HCT116 (cell line): ENCODE measurements around the gene RAC2. TPM values are rescaled to one million over a fixed set of nuclear protein-coding genes. Genes with fewer than 3 reads are reported as not detected.

ENCODE experiments used
- ATAC-seq: fragments of 200-7000 bp; cut with Tn5 transposase; 2 replicates; pipeline ENCODE4 v1.9.1; 2020; ENCODE audit warnings: mild to moderate bottlenecking, moderate library complexity
- BruUV-seq: library from RNA; stranded (reverse); fragments of 400-500 nt; replicated peaks from 2 replicates; lab custom pipeline; 2021; lab: Mats Ljungman, UMichigan
- CTCF ChIA-PET: fragments of 300-600 bp; sonication (Branson Sonifier 250); formaldehyde crosslinking; loops from one replicate; lab custom pipeline; 2021; ENCODE audit warnings: antibody characterized with exemption; lab: Charles Lee
- POLR2A ChIA-PET: fragments of 300-600, 350-600 bp; sonication (Branson Sonifier 250); formaldehyde crosslinking; loops from one replicate; lab custom pipeline; 2021; ENCODE audit warnings: antibody characterized with exemption; lab: Charles Lee
- RAD21 ChIA-PET, 2 experiments: fragments of 300-600 bp; sonication (Branson Sonifier 250); formaldehyde crosslinking; loops; one replicate each; lab custom pipeline; 2023; ENCODE audit warnings: low total read pairs in 2 of 2; ENCODE audit not compliant: uncharacterized antibody in 2 of 2, unreplicated experiment in 2 of 2, low non-redundant PET in 1 of 2; lab: Charles Lee
- DNase-seq: peaks from one replicate; pipeline ENCODE4 v3.0.0-alpha.2; 2010; ENCODE audit warnings: low read depth, low spot score
- H2AFZ ChIP-seq: fragments of 200-600 bp; shearing (Covaris generic), sonication (generic); 2 replicates; pipeline ENCODE4 v1.6.1; 2017; ENCODE audit warnings: low read depth, mixed run types, mixed read lengths, antibody characterized with exemption, low read length; ENCODE audit not compliant: poor library complexity, severe bottlenecking
- H3K27ac ChIP-seq: 2 replicates; pipeline ENCODE4 v1.5.1; 2012; ENCODE audit warnings: low read depth, low read length
- H3K27me3 ChIP-seq: fragments of 200-600 bp; sonication (generic); 2 replicates; pipeline ENCODE4 v1.6.1; 2016; ENCODE audit warnings: mixed run types, low read length, mixed read lengths; ENCODE audit not compliant: insufficient read depth
- H3K36me3 ChIP-seq, 2 experiments: fragments of 200-500 bp in 1 of 2; fragments of 200-600 bp in 1 of 2; sonication (Bioruptor generic) in 1 of 2; sonication (generic) in 1 of 2; 2 replicates each; pipeline versions ENCODE4 v1.5.1 to v1.6.1; 2014 to 2016; ENCODE audit warnings: low read length in 2 of 2, inconsistent platforms in 1 of 2, mixed read lengths in 1 of 2, mixed run types in 1 of 2; ENCODE audit not compliant: insufficient read depth in 2 of 2, control insufficient read depth in 1 of 2
- H3K4me1 ChIP-seq, 2 experiments: fragments of 200-600 bp in 1 of 2; sonication (generic) in 1 of 2; 2 replicates each; pipeline versions ENCODE4 v1.5.1 to v1.6.1; 2012 to 2017; ENCODE audit warnings: low read length in 2 of 2, inconsistent platforms in 1 of 2, mild to moderate bottlenecking in 1 of 2, mixed read lengths in 1 of 2, mixed run types in 1 of 2, moderate library complexity in 1 of 2; ENCODE audit not compliant: insufficient read depth in 2 of 2, control insufficient read depth in 1 of 2
- H3K4me2 ChIP-seq: fragments of 200-600 bp; sonication (generic); 2 replicates; pipeline ENCODE4 v1.6.1; 2017; ENCODE audit warnings: mixed run types, low read length, mixed read lengths
- H3K4me3 ChIP-seq, 2 experiments: fragments of 200-600 bp in 1 of 2; sonication (generic) in 1 of 2; replicated peaks in 1 of 2; 2 replicates each; pipeline ENCODE4 v1.5.1; 2011 to 2016; ENCODE audit warnings: low read length in 2 of 2, control low read depth in 1 of 2, low read depth in 1 of 2, mild to moderate bottlenecking in 1 of 2, mixed read lengths in 1 of 2, mixed run types in 1 of 2
- H3K79me2 ChIP-seq: fragments of 200-600 bp; sonication (generic); 2 replicates; pipeline ENCODE4 v1.6.1; 2017; ENCODE audit warnings: mild to moderate bottlenecking, mixed run types, low read length, moderate library complexity, mixed read lengths; ENCODE audit not compliant: insufficient read depth
- H3K9ac ChIP-seq: fragments of 200-600 bp; sonication (generic); 2 replicates; pipeline ENCODE4 v1.6.1; 2016; ENCODE audit warnings: low read length, mixed read lengths
- H3K9me2 ChIP-seq: fragments of 200-600 bp; sonication (generic), shearing (Covaris generic); 2 replicates; pipeline ENCODE4 v1.6.1; 2017; ENCODE audit warnings: mixed run types, mild to moderate bottlenecking, moderate library complexity; ENCODE audit not compliant: insufficient read depth
- H3K9me3 ChIP-seq, 2 experiments: fragments of 200-500 bp in 1 of 2; fragments of 200-600 bp in 1 of 2; sonication (Bioruptor generic) in 1 of 2; sonication (generic) in 1 of 2; 2 replicates each; pipeline ENCODE4 v1.6.1; 2014 to 2017; ENCODE audit warnings: low read length in 2 of 2, mixed read lengths in 2 of 2, inconsistent platforms in 1 of 2, low read depth in 1 of 2, mild to moderate bottlenecking in 1 of 2, mixed run types in 1 of 2, moderate library complexity in 1 of 2; ENCODE audit not compliant: control insufficient read depth in 1 of 2, insufficient read depth in 1 of 2
- H4K20me1 ChIP-seq: fragments of 200-600 bp; sonication (generic), shearing (Covaris generic); 2 replicates; pipeline ENCODE4 v1.6.1; 2017; ENCODE audit warnings: mixed run types, mild to moderate bottlenecking, moderate library complexity; ENCODE audit not compliant: insufficient read depth
- RAD21 ChIP-seq: IDR thresholded peaks from 2 replicates; pipeline ENCODE4 v1.6.1; 2012; ENCODE audit warnings: low read depth, mild to moderate bottlenecking
- REST ChIP-seq: IDR thresholded peaks from 2 replicates; pipeline ENCODE4 v1.6.1; 2012; ENCODE audit warnings: low read depth
- SP1 ChIP-seq: IDR thresholded peaks from 2 replicates; pipeline ENCODE4 v1.6.1; 2012; ENCODE audit warnings: low read depth
- ZFX ChIP-seq: fragments of 450-650 bp; IDR thresholded peaks from 2 replicates; pipeline ENCODE4 v1.6.1; 2017
- ZNF274 ChIP-seq: fragments of 200-500 bp; sonication (Bioruptor generic); IDR thresholded peaks from 2 replicates; pipeline ENCODE4 v1.6.1; 2014; ENCODE audit warnings: mild to moderate bottlenecking, low read depth, low read length, inconsistent platforms
- intact Hi-C: fragments of 100-400 bp; cut with micrococcal nuclease; formaldehyde crosslinking; loops from 2 replicates; pipeline ENCODE4 v1.10.0; 2022
- total RNA-seq: library from RNA; stranded (reverse); gene quantifications from one replicate; pipeline ENCODE4 v1.2.1, GENCODE V29; 2021; ENCODE audit not compliant: unreplicated experiment

The RAC2 gene
- total RNA-seq, 1 experiment from 2014 or later: 62.0 TPM

- TF ChIP-seq REST (no peak), RAD21 (no peak), ZNF274 (no peak), ZFX (no peak)
Observed at GRCh38 chr22:37180531-37181231, 63.4 kb downstream of the RAC2 start (continued).

GRCh38 chr22:37179622-37180420 lies 64.2 kb downstream of the RAC2 start:
- ChIA-PET RAD21 (no interaction called here), POLR2A (no interaction called here), CTCF (no interaction called here)
- no peak overlapping the region for H3K9ac ChIP-seq
- H3K36me3 ChIP-seq: no peaks in the 10 kb centered on the region
- H2AFZ ChIP-seq: no peak overlapping the region
- no peaks in the 10 kb centered on the region for H3K9me3 ChIP-seq
- DNase-seq: no peak
- H3K27ac ChIP-seq: no peak overlapping the region; the same call in 1 of the 2 replicates
- H3K4me3 ChIP-seq: no peak overlapping the region
- no TSS peak for BruUV-seq
- no peaks in the 10 kb centered on the region for H3K9me2 ChIP-seq
- no peaks in the 10 kb centered on the region for H4K20me1 ChIP-seq
- peak; percentile 16; the same call in 1 of the 2 replicates for ATAC-seq
- no peaks in the 10 kb centered on the region for H3K79me2 ChIP-seq
- no peak for TF ChIP-seq REST
- TF ChIP-seq SP1: no peak
- H3K27me3 ChIP-seq: no peaks in the 10 kb centered on the region
- peak overlapping the region; percentile 18; the same call in 1 of the 2 replicates for H3K4me2 ChIP-seq
- peaks cover 2 to 18% of the 10 kb centered on the region in 2 experiments; a peak in 3 of 4 replicates for H3K4me1 ChIP-seq
- intact Hi-C loops: no loop called here
